ENCODE measurements around the gene TUBA4A. TPM values are rescaled to one million over a fixed set of nuclear protein-coding genes. Genes with fewer than 3 reads are reported as not detected.
A peak's percentile ranks its signal among the peaks of the same experiment; 100 is the strongest.

Gene TUBA4A
- total RNA-seq, 1 donor from 2014 or later: 35.0 TPM

GRCh38 chr2:219254590-219255201, 978 bp upstream of the TUBA4A start:
- peak overlapping the region; percentile 85 for H3K27ac ChIP-seq
- H3K4me1 ChIP-seq: peaks cover 38% of the 10 kb centered on the region
- intact Hi-C loops (cut with DNase I): no loop called here
- DNase-seq: no peak
- H3K27me3 ChIP-seq (ENCODE audit: low read depth): no peaks in the 10 kb centered on the region
- no peaks in the 10 kb centered on the region for H3K9me3 ChIP-seq
- ATAC-seq: peak; percentile 5 to 21
- peak overlapping the region; percentile 72 for H3K4me3 ChIP-seq
- peaks cover 9% of the 10 kb centered on the region for H3K36me3 ChIP-seq
- TF ChIP-seq CTCF (IDR thresholded peaks at IDR 0.05): no peak

- peak; percentile 6 to 31 for ATAC-seq
- intact Hi-C loops (cut with DNase I): no loop called here
- peaks cover 14% of the 10 kb centered on the region for H3K36me3 ChIP-seq
- H3K27me3 ChIP-seq (ENCODE audit: low read depth): no peaks in the 10 kb centered on the region
- peak; percentile 66 for DNase-seq
- peak within 1 kb of the TSS; percentile 85 for H3K27ac ChIP-seq
- peak within 1 kb of the TSS; percentile 72 for H3K4me3 ChIP-seq
- no peak for TF ChIP-seq CTCF (IDR thresholded peaks at IDR 0.05)
- no peaks in the 10 kb centered on the region for H3K9me3 ChIP-seq
- peaks cover 53% of the 10 kb centered on the region for H3K4me1 ChIP-seq
Measured at GRCh38 chr2:219252900-219253752, 592 bp downstream of the TUBA4A start, which contains the start of gene TUBA4B. TUBA4B (plus strand) TSS chr2:219253243; CDS start chr2:219253408, 165 bp downstream.

GRCh38 chr2:219252570-219252899, 1.2 kb downstream of the TUBA4A start:
- no peaks in the 10 kb centered on the region for H3K9me3 ChIP-seq
- H3K4me3 ChIP-seq: peak overlapping the region; percentile 72
- no peaks in the 10 kb centered on the region for H3K27me3 ChIP-seq (ENCODE audit: low read depth)
- peak overlapping the region; percentile 85 for H3K27ac ChIP-seq
- no peak for TF ChIP-seq CTCF (IDR thresholded peaks at IDR 0.05)
- peaks cover 58% of the 10 kb centered on the region for H3K4me1 ChIP-seq
- ATAC-seq (no peak), DNase-seq (no peak)
- intact Hi-C loops (cut with DNase I): no loop called here
- H3K36me3 ChIP-seq: peaks cover 19% of the 10 kb centered on the region

- intact Hi-C loops (cut with DNase I): no loop called here
- Histone ChIP-seq H3K4me1 (peaks cover 62% of the 10 kb centered on the region), H3K4me3 (peak overlapping the region; percentile 72)
Measured at GRCh38 chr2:219252084-219252483, 1.6 kb downstream of the TUBA4A start.

GRCh38 chr2:219251656-219252055, 2.1 kb downstream of the TUBA4A start:
- intact Hi-C loops (cut with DNase I): no loop called here
- H3K27ac ChIP-seq: peak overlapping the region; percentile 85
- H3K4me1 ChIP-seq: peaks cover 67% of the 10 kb centered on the region
- TF ChIP-seq CTCF (IDR thresholded peaks at IDR 0.05): no peak
- H3K36me3 ChIP-seq: peaks cover 28% of the 10 kb centered on the region
- H3K27me3 ChIP-seq (ENCODE audit: low read depth): no peaks in the 10 kb centered on the region
- no peak for ATAC-seq
- no peaks in the 10 kb centered on the region for H3K9me3 ChIP-seq
- DNase-seq: no peak
- peak overlapping the region; percentile 72 for H3K4me3 ChIP-seq

More at GRCh38 chr2:219252084-219252483, 1.6 kb downstream of the TUBA4A start:
- DNase-seq (no peak), ATAC-seq (no peak)
- H3K9me3 ChIP-seq: no peaks in the 10 kb centered on the region
- peaks cover 23% of the 10 kb centered on the region for H3K36me3 ChIP-seq
- TF ChIP-seq CTCF (IDR thresholded peaks at IDR 0.05): no peak
- peak overlapping the region; percentile 85 for H3K27ac ChIP-seq
- no peaks in the 10 kb centered on the region for H3K27me3 ChIP-seq (ENCODE audit: low read depth)
